Measurements from ENCODE around the gene CHRND.
A peak's percentile ranks its signal among the peaks of the same experiment; 100 is the strongest.

CHRND gene

DNA sequence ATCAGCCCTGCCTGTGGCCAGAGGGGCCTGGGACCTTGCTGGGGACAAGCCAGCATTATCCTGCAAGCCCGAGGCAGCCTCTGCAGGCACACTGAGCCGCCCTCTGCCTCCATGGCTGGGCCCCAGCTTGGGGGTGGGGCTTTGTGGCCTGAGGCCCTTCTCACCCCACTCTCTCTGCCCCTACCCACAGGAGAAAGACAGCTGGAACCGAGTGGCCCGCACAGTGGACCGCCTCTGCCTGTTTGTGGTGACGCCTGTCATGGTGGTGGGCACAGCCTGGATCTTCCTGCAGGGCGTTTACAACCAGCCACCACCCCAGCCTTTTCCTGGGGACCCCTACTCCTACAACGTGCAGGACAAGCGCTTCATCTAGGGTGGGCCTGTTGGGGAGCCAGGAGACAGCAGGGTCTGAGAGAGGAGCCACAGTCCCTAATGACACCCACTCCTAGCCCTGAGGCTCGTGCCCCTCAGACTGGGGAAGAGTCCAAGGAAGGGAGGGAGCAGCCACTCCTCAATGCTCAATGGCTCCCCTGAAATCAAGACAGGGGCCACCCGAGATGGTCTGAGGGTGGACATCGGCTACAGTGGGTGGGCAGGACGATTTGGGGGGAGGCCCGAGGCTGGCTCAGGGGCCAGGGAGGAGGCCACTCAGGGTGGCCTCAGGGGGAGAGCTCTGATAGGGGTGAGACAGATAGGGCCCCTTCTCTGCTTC, 9.1 kb downstream of the CHRND start:
- no peak overlapping the region for H3K4me3 ChIP-seq (ENCODE audit: low read depth, low read length)
- ChIA-PET CTCF (no interaction called here), POLR2A (no interaction called here)
- no peak for DNase-seq (ENCODE audit: low read depth, low spot score)
- TF ChIP-seq CTCF (IDR thresholded peaks at IDR 0.05; ENCODE audit: insufficient read depth, low read length, missing control alignments), result no peak

DNA sequence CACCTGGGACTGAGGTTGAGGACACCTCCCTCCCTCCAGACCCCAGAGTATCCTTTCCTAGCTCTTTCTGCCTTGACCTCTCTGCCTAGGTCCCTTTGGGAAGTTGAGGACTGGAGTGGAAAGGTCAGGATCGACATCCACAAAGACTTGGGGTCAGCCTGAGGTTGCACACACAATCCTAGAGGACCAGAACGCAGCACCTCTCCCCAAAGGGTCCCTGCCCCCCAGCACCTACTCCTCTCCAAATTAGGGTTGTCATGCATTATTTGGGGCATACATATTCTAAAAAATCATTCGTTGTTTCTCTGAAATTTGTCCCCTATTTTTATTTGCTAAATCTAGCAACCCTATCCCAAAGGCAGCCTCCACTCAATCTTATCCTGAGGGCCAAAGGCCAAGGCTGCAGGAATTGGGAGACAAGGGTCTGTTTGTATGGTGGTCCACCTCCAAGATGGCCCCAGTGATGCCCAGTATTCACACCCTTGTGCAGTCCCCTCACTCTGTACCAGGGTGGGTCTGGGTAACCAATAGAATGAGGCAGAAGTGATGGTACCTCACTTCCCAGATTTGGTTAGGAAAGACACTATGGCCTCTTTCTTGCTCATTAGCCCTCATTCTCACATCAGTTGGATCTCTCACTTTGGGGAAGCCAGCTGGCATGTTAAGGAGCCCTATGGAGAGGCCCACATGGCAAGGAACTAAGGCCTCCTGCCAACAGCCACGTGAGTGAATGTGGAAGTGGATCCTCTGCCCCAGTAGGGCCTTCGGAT, 10.0 kb downstream of the CHRND start:
- H3K4me3 ChIP-seq (ENCODE audit: low read depth, low read length), result no peak overlapping the region
- DNase-seq (ENCODE audit: low read depth, low spot score), result no peak
- ChIA-PET POLR2A (no interaction called here), CTCF (interaction anchor here (2.1 kb wide), 1 partner anchor 15 kb away, joined by 7 read pairs; the partner anchor contains the start of gene PRSS56)
- TF ChIP-seq CTCF (IDR thresholded peaks at IDR 0.05; ENCODE audit: insufficient read depth, low read length, missing control alignments), result no peak

GRCh38 chr2:232537079-232537478, 11.1 kb downstream of the CHRND start:
- ChIA-PET CTCF (interaction anchor here (2.1 kb wide), 1 partner anchor 16 kb away, joined by 7 read pairs; the partner anchor contains the start of gene PRSS56), POLR2A (interaction anchor here (1.0 kb wide), 1 partner anchor 13 kb away, joined by 6 read pairs; the partner anchor contains the start of genes EIF4E2 and TIGD1)
- TF ChIP-seq CTCF (IDR thresholded peaks at IDR 0.05; ENCODE audit: insufficient read depth, low read length, missing control alignments), result peak; percentile 8
- DNase-seq (ENCODE audit: low read depth, low spot score), result no peak
- no peak overlapping the region for H3K4me3 ChIP-seq (ENCODE audit: low read depth, low read length)

DNA sequence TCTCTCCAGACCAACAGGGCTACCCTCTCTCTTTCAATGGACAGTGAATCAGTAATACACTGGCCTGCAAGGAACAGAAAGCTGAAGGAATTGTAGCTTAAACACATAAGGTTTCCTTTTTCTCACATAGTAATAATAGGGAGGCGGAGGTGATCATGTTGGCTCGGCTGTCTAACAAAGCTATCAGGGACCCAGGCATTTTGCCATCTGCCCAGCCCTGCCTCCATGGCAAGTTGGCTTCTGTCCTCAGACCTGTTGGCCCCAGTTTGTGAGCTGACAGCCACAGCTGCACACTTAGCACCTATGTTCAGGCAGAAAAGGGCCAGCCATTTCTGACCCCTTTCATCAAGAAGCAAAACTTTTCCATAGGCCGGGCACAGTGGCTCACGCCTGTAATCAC, 11.5 kb downstream of the CHRND start:
- CTCF ChIA-PET, result interaction anchor here (2.1 to 2.2 kb wide), 2 partner anchors 14 to 16 kb away, joined by 7 to 8 read pairs; partner anchors contain the start of gene PRSS56
- POLR2A ChIA-PET, result interaction anchor here (1.0 kb wide), 1 partner anchor 13 kb away, joined by 6 read pairs; the partner anchor contains the start of genes EIF4E2 and TIGD1
- no peak for TF ChIP-seq CTCF (IDR thresholded peaks at IDR 0.05; ENCODE audit: insufficient read depth, low read length, missing control alignments)
- H3K4me3 ChIP-seq (ENCODE audit: low read depth, low read length), result no peak overlapping the region
- no peak for DNase-seq (ENCODE audit: low read depth, low spot score)

- CTCF ChIA-PET, result interaction anchor here (1.0 to 2.2 kb wide), 2 partner anchors 15 to 92 kb away, joined by 3 to 8 read pairs; no protein-coding TSS in a partner anchor
- no peak for TF ChIP-seq CTCF (IDR thresholded peaks at IDR 0.05; ENCODE audit: insufficient read depth, low read length, missing control alignments)
- POLR2A ChIA-PET, result no interaction called here
- H3K4me3 ChIP-seq (ENCODE audit: low read depth, low read length), result no peak overlapping the region
- no peak for DNase-seq (ENCODE audit: low read depth, low spot score)
Measured at GRCh38 chr2:232538671-232539070, 12.7 kb downstream of the CHRND start.

Measured in AG04449 (cell line).